ENCODE measurements around the gene CNTNAP1.

CNTNAP1 gene

GRCh38 chr17:42686520-42687128, 4.3 kb downstream of the CNTNAP1 start:
- Histone ChIP-seq H3K9ac (ENCODE audit: low read depth, low read length, poor library complexity, severe bottlenecking) (no peak overlapping the region), H3K4me3 (ENCODE audit: low read length, poor library complexity, severe bottlenecking) (no peak overlapping the region), H3K9me2 (replicated peaks; ENCODE audit: low read depth, low read length) (no peaks in the 10 kb centered on the region), H3K4me1 (ENCODE audit: insufficient read depth, low read length, poor library complexity, severe bottlenecking) (peaks cover 8% of the 10 kb centered on the region), H3K79me2 (ENCODE audit: insufficient read depth, low read length) (no peaks in the 10 kb centered on the region), H2AFZ (ENCODE audit: low read length) (no peak overlapping the region), H3K9me3 (ENCODE audit: insufficient read depth, low read depth, low read length) (no peaks in the 10 kb centered on the region), H3F3A (ENCODE audit: low read depth) (no peaks in the 10 kb centered on the region), H3K36me3 (ENCODE audit: insufficient read depth, low read length) (no peaks in the 10 kb centered on the region), H3K4me2 (ENCODE audit: low read depth, low read length, poor library complexity, severe bottlenecking) (no peak overlapping the region), H4K20me1 (ENCODE audit: insufficient read depth, low read length, poor library complexity, severe bottlenecking) (no peaks in the 10 kb centered on the region), H3K27me3 (ENCODE audit: insufficient read depth, low read length, poor library complexity, severe bottlenecking) (no peaks in the 10 kb centered on the region)
- TF ChIP-seq CTCF (conservative IDR thresholded peaks at IDR 0.05; ENCODE audit: low read length) (no peak), EZH2phosphoT487 (IDR thresholded peaks at IDR 0.05; ENCODE audit: borderline replicate concordance) (no peak)

GRCh38 chr17:42687707-42688320, 5.5 kb downstream of the CNTNAP1 start:
- H4K20me1 ChIP-seq (ENCODE audit: insufficient read depth, low read length, poor library complexity, severe bottlenecking): no peaks in the 10 kb centered on the region
- no peak overlapping the region for H3K4me3 ChIP-seq (ENCODE audit: low read length, poor library complexity, severe bottlenecking)
- H3K9ac ChIP-seq (ENCODE audit: low read depth, low read length, poor library complexity, severe bottlenecking): no peak overlapping the region
- no peaks in the 10 kb centered on the region for H3K4me1 ChIP-seq (ENCODE audit: insufficient read depth, low read length, poor library complexity, severe bottlenecking)
- H3K9me2 ChIP-seq (replicated peaks; ENCODE audit: low read depth, low read length): no peaks in the 10 kb centered on the region
- no peaks in the 10 kb centered on the region for H3F3A ChIP-seq (ENCODE audit: low read depth)
- TF ChIP-seq CTCF (conservative IDR thresholded peaks at IDR 0.05; ENCODE audit: low read length) (no peak), EZH2phosphoT487 (IDR thresholded peaks at IDR 0.05; ENCODE audit: borderline replicate concordance) (no peak)
- no peaks in the 10 kb centered on the region for H3K36me3 ChIP-seq (ENCODE audit: insufficient read depth, low read length)
- no peak overlapping the region for H3K4me2 ChIP-seq (ENCODE audit: low read depth, low read length, poor library complexity, severe bottlenecking)
- H3K9me3 ChIP-seq (ENCODE audit: insufficient read depth, low read depth, low read length): no peaks in the 10 kb centered on the region
- no peak overlapping the region for H2AFZ ChIP-seq (ENCODE audit: low read length)
- H3K27me3 ChIP-seq (ENCODE audit: insufficient read depth, low read length, poor library complexity, severe bottlenecking): no peaks in the 10 kb centered on the region
- no peaks in the 10 kb centered on the region for H3K79me2 ChIP-seq (ENCODE audit: insufficient read depth, low read length)

DNA sequence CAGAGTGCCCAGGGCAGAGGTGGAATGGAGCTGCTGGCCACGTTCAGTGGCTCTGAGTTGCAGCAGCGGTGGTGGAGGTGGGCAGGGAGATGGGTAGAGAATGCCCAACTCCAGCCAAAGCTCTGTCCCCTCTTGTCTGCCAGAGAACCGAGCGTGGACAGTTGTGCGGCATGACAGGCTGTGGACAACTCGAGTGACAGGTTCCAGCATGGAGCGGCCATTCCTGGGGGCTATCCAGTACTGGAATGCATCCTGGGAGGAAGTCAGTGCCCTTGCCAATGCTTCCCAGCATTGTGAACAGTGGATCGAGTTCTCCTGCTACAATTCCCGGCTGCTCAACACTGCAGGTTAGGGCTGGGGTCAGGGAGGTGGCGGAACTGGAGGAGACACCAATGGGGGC, 8.3 kb downstream of the CNTNAP1 start:
- H3K4me3 ChIP-seq (ENCODE audit: low read length, poor library complexity, severe bottlenecking): no peak overlapping the region
- no peaks in the 10 kb centered on the region for H4K20me1 ChIP-seq (ENCODE audit: insufficient read depth, low read length, poor library complexity, severe bottlenecking)
- no peaks in the 10 kb centered on the region for H3K27me3 ChIP-seq (ENCODE audit: insufficient read depth, low read length, poor library complexity, severe bottlenecking)
- H3K9ac ChIP-seq (ENCODE audit: low read depth, low read length, poor library complexity, severe bottlenecking): no peak overlapping the region
- TF ChIP-seq CTCF (conservative IDR thresholded peaks at IDR 0.05; ENCODE audit: low read length): no peak
- no peak overlapping the region for H3K4me2 ChIP-seq (ENCODE audit: low read depth, low read length, poor library complexity, severe bottlenecking)
- no peak overlapping the region for H2AFZ ChIP-seq (ENCODE audit: low read length)
- no peaks in the 10 kb centered on the region for H3K9me2 ChIP-seq (replicated peaks; ENCODE audit: low read depth, low read length)
- no peaks in the 10 kb centered on the region for H3K4me1 ChIP-seq (ENCODE audit: insufficient read depth, low read length, poor library complexity, severe bottlenecking)
- no peaks in the 10 kb centered on the region for H3K79me2 ChIP-seq (ENCODE audit: insufficient read depth, low read length)
- H3F3A ChIP-seq (ENCODE audit: low read depth): no peaks in the 10 kb centered on the region
- H3K36me3 ChIP-seq (ENCODE audit: insufficient read depth, low read length): no peaks in the 10 kb centered on the region
- H3K9me3 ChIP-seq (ENCODE audit: insufficient read depth, low read depth, low read length): no peaks in the 10 kb centered on the region
